Gastroesophageal sphincter (tissue), 3 donors: ENCODE measurements around the gene KRTAP4-6.

Experiments
- CTCF ChIP-seq, 4 experiments: fragments of 200-600 bp in 2 of 4; fragments of 450-650 bp in 2 of 4; sonication (generic) in 1 of 4; IDR thresholded peaks; one replicate each; pipeline ENCODE4 v1.5.1; 2017 to 2019; ENCODE audit warnings: antibody characterized with exemption in 4 of 4, mild to moderate bottlenecking in 2 of 4, moderate library complexity in 2 of 4
- EP300 ChIP-seq: sonication (generic); formaldehyde crosslinking; IDR thresholded peaks from one replicate; pipeline ENCODE4 v1.6.1; 2017; ENCODE audit warnings: antibody characterized with exemption, mild to moderate bottlenecking
- POLR2A ChIP-seq, 2 donors: fragments of 450-650 bp; IDR thresholded peaks; one replicate each; pipeline ENCODE4 v1.6.1; 2017; ENCODE audit warnings: antibody characterized with exemption in 2 of 2, mild to moderate bottlenecking in 2 of 2, moderate library complexity in 1 of 2
- POLR2AphosphoS5 ChIP-seq: sonication (generic); formaldehyde crosslinking; IDR thresholded peaks from one replicate; pipeline ENCODE4 v1.6.1; 2017; ENCODE audit warnings: antibody characterized with exemption

- no peak for TF ChIP-seq CTCF (IDR thresholded peaks at IDR 0.05)
- TF ChIP-seq EP300 = no peak
- no peak for TF ChIP-seq POLR2A (IDR thresholded peaks at IDR 0.05)
- no peak for TF ChIP-seq POLR2AphosphoS5
Measured at GRCh38 chr17:41176744-41177387, 36.5 kb upstream of the KRTAP4-6 start.
